ENCODE measurements around the gene SPRTN. TPM values are rescaled to one million over a fixed set of nuclear protein-coding genes. Genes with fewer than 3 reads are reported as not detected.
"Not testable (repeated sequence)": the region's sequence is repeated elsewhere in the genome, so short reads cannot be mapped to it uniquely, and the experiment has no call there.

The SPRTN gene
- total and polyA plus RNA-seq, 3 donors from 2014 or later, result 26.4 to 34.9 (median 30.2) TPM

DNA sequence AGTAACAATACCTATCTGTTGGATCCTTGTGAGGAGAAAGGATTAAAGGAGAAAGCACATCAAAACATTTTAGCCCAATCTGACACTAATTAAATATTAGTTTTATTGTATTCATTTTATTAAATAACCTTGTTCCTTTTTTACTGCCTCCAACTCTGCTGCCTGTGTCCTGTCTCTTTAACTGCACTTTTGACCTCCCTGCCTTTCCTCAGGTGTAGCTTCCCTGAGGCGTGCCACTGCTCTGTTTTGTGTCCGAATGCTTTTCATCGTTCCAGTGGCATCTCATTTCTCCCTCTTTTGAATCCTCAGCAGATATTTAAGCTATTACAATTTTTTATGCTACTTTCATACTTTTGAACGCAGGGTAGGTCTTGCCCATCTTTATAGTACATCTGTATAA is 10.3 kb downstream of the SPRTN start:
- H3K4me1 ChIP-seq, result no peaks in the 10 kb centered on the region
- intact Hi-C loops (cut with DNase I; ENCODE audit: low total_unique reads), result loop anchor here (10.0 kb wide), 1 partner anchor 246 kb away; no protein-coding TSS in a partner anchor
- no peaks in the 10 kb centered on the region for H3K27me3 ChIP-seq
- no peak overlapping the region for H3K27ac ChIP-seq
- TF ChIP-seq POLR2A (IDR thresholded peaks at IDR 0.05), result no peak
- TF ChIP-seq, protein P1, sequence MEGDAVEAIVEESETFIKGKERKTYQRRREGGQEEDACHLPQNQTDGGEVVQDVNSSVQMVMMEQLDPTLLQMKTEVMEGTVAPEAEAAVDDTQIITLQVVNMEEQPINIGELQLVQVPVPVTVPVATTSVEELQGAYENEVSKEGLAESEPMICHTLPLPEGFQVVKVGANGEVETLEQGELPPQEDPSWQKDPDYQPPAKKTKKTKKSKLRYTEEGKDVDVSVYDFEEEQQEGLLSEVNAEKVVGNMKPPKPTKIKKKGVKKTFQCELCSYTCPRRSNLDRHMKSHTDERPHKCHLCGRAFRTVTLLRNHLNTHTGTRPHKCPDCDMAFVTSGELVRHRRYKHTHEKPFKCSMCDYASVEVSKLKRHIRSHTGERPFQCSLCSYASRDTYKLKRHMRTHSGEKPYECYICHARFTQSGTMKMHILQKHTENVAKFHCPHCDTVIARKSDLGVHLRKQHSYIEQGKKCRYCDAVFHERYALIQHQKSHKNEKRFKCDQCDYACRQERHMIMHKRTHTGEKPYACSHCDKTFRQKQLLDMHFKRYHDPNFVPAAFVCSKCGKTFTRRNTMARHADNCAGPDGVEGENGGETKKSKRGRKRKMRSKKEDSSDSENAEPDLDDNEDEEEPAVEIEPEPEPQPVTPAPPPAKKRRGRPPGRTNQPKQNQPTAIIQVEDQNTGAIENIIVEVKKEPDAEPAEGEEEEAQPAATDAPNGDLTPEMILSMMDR (IDR thresholded peaks at IDR 0.05), result no peak
- H3K4me3 ChIP-seq, result no peak overlapping the region
- DNase-seq, result no peak
- no peaks in the 10 kb centered on the region for H3K9me3 ChIP-seq
- H3K36me3 ChIP-seq (ENCODE audit: low read depth, missing control alignments), result no peaks in the 10 kb centered on the region
- 85 to 95% methylated on average over 4 of the region's 4 CpGs for WGBS, 2 donors

DNA sequence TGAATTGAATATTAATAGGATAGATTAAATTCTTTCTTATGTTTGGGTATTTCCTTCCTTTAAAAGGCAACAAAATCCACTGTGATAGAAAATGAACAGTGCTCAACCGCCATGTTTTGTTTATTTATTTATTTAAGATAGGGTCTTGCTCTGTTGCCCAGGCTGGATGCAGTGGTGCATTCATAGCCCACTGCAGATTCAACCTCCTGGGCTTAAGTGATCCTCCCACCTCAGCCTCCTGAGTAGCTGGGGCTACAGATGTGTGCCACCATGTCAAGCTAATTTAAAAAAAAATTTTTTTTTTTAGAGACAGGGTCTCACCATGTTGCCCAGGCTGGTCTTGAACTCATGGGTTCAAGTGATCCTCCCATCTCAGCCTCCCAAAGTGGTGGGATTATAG is 10.8 kb downstream of the SPRTN start:
- not testable (repeated sequence) for H3K4me3 ChIP-seq; H3K27me3 ChIP-seq; H3K36me3 ChIP-seq (ENCODE audit: low read depth, missing control alignments); H3K4me1 ChIP-seq; H3K9me3 ChIP-seq; H3K27ac ChIP-seq; DNase-seq
- intact Hi-C loops (cut with DNase I; ENCODE audit: low total_unique reads), result loop anchor here (10.0 kb wide), 1 partner anchor 246 kb away; no protein-coding TSS in a partner anchor
- WGBS, 2 donors, result 89 to 100% methylated on average over 1 of the region's 1 CpG

DNA sequence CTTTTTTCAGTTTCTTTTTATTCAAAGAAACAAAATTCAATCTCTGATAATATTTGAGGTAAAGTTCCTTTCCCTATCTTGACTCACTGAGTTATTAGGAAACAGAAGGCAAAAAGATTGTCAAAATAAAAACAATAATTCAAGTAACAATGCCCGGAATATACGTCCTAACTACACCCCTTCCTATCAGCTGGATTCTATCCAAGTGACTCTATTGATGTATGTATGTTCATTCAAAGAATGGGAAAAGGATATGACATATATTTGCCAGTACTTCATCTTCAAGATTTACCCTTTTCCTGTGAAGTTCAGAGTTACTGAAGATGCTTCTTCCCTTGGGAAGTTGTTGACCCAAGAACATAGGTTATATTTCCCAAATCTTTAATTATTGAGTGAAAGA is 13.7 kb downstream of the SPRTN start:
- no peak for DNase-seq
- Histone ChIP-seq H3K9me3 (no peaks in the 10 kb centered on the region), H3K4me3 (no peak overlapping the region), H3K27ac (no peak overlapping the region), H3K36me3 (ENCODE audit: low read depth, missing control alignments) (no peaks in the 10 kb centered on the region), H3K4me1 (no peaks in the 10 kb centered on the region), H3K27me3 (no peaks in the 10 kb centered on the region)
- WGBS, 2 donors, result 75 to 86% methylated on average over 2 of the region's 2 CpGs
- TF ChIP-seq, protein P1 (IDR thresholded peaks at IDR 0.05), result no peak
- no peak for TF ChIP-seq POLR2A (IDR thresholded peaks at IDR 0.05)
- intact Hi-C loops (cut with DNase I; ENCODE audit: low total_unique reads), result no loop called here

DNA sequence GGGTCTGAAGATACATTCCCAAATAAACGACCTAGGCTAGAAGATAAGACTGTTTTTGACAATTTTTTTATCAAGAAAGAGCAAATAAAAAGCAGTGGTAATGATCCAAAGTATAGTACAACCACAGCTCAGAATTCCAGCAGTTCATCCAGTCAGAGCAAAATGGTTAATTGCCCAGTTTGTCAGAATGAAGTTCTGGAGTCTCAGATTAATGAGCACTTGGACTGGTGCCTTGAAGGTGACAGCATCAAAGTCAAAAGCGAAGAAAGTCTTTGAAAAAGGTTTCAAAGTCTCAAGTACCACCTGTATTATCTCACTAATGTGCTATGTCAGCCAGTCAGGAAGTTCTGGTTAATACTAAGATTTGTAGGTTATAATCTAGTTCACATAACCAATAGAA is 15.0 kb downstream of the SPRTN start:
- WGBS, 2 donors, result 57 to 60% methylated on average over 2 of the region's 2 CpGs
- no peak for DNase-seq
- Histone ChIP-seq H3K9me3 (no peaks in the 10 kb centered on the region), H3K4me3 (no peak overlapping the region), H3K27ac (no peak overlapping the region), H3K4me1 (peaks cover 3% of the 10 kb centered on the region), H3K36me3 (ENCODE audit: low read depth, missing control alignments) (no peaks in the 10 kb centered on the region), H3K27me3 (no peaks in the 10 kb centered on the region)
- TF ChIP-seq POLR2A (IDR thresholded peaks at IDR 0.05), result no peak
- TF ChIP-seq, protein P1 (IDR thresholded peaks at IDR 0.05), result no peak
- intact Hi-C loops (cut with DNase I; ENCODE audit: low total_unique reads), result no loop called here

DNA sequence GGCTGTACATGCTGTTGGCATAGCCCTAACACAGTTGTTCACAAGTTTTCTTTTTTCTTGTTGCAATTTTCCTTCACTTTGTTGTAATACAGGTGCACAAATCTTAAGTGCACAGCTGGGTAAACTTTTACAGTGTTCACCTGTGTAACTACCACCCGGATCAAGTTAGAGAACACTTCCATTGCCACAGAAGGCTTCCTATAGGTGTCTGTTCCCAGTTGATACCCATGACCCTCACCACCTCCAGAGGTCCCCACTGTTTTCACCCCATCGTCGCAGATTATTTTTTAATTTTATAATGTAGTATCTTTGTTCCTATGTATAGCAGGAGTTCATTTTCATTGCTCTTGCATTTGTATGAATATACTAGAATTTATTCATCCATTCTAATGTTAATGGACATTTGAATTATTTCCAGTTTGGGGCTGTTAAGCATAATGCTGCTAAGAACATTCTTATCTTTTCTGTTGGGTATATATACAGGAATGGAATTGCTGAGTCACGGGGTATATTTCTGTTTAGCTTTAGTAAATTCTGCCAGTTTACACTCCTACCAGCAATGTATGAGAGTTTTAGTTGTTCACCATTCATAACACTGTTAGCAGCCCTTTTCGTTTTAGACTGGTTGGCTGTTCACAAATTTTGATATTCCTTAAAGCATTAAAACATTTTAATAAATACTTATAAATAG is 16.4 kb downstream of the SPRTN start:
- H3K27me3 ChIP-seq, result no peaks in the 10 kb centered on the region
- H3K9me3 ChIP-seq, result no peaks in the 10 kb centered on the region
- 82% methylated on average over 5 of the region's 5 CpGs for WGBS, 2 donors
- intact Hi-C loops (cut with DNase I; ENCODE audit: low total_unique reads), result no loop called here
- H3K27ac ChIP-seq, result no peak overlapping the region
- H3K4me3 ChIP-seq, result no peak overlapping the region
- no peaks in the 10 kb centered on the region for H3K36me3 ChIP-seq (ENCODE audit: low read depth, missing control alignments)
- H3K4me1 ChIP-seq, result peaks cover 4% of the 10 kb centered on the region
- DNase-seq, result no peak
- no peak for TF ChIP-seq POLR2A (IDR thresholded peaks at IDR 0.05)
- TF ChIP-seq, protein P1 (IDR thresholded peaks at IDR 0.05), result no peak
